IPS DF 19.7 (cell line): ENCODE results near the gene COLEC12.
"Not testable (repeated sequence)": the region's sequence is repeated elsewhere in the genome, so short reads cannot be mapped to it uniquely, and the experiment has no call there.

Source experiments
- DNase-seq: peaks from one replicate; pipeline ENCODE4 v3.0.0-alpha.2; 2013; ENCODE audit warnings: low read depth, low spot score

The COLEC12 gene

DNA sequence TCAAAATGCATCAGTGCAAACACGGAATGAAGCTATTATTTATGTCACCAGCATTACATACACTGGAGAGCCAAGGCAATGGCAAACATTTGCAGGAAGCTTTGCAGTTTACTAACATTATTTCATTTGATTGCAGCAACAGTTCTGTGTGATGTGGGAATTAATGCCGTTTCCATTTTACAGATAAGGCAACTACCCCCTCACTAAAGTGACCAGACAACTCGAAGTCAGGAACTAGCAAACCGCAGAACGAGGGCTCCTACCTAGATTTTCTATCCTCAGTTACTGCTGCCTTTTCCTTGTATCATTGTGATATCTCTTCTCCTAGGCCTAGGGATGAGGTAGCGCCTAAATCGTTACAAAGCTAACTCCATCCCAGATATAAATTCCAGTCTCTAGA is 85.5 kb downstream of the COLEC12 start:
- DNase-seq, result no peak

DNA sequence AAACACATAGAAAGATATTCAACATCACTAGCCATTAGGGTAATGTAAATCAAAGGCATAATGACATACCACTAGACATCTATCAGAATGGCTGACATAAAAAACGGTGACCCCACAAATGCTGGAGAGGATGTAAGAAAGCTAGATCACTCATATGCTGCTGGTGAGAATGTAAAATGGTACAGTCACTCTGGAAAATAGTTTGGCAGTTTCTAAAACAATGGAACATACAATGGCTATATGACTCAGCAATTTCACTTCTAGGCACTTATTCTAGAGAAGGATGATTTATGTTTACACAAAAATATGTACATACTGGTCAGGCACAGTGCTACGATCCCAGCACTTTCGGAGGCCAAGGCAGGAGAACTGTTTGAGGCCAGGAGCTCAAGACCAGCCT is 87.3 kb downstream of the COLEC12 start:
- DNase-seq, result no peak

DNA sequence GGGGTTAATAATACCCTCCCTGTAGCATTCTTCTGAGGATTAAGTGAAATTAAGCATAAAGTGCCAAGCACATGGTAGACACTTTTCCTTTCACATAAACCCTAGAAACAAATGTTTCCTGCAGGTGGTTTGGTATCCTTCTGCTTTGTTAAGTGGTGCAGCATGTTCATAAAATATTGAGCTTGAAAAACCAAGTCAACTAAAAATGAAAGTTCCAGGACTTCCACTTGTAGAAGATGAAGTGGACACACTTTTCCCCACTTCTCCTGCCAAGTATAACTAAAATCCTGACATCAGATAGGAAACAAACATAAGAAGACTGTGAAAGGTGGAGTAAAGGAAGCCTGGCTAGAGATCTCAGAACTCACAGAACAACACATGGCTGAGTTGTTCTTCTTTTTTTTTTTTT is 90.5 kb downstream of the COLEC12 start:
- no peak for DNase-seq

GRCh38 chr18:408367-408766 is 92.1 kb downstream of the COLEC12 start:
- no peak for DNase-seq

- DNase-seq, result no peak
Measured at GRCh38 chr18:407626-408224, 92.8 kb downstream of the COLEC12 start.

DNA sequence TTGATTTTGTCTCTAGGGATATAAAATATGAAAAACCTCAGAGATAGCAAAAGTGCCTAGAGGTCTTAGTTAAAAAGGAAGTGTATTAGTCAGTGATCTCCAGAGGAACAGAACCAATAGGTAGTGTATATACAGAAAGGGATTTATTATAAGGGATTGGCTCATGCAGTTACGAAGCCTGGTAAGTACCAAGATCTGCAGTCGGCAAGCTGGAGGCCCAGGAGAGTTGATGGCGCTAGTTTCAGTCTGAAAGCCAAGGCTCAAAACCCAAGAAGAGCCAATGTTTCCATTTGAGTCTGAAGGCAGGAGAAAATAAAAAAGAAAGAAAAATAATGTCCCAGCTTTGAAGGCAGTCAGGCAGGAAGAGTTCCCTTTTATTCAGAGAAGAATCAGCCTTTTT is 93.3 kb downstream of the COLEC12 start:
- no peak for DNase-seq

- no peak for DNase-seq
Measured at GRCh38 chr18:406677-407076, 93.8 kb downstream of the COLEC12 start.

DNA sequence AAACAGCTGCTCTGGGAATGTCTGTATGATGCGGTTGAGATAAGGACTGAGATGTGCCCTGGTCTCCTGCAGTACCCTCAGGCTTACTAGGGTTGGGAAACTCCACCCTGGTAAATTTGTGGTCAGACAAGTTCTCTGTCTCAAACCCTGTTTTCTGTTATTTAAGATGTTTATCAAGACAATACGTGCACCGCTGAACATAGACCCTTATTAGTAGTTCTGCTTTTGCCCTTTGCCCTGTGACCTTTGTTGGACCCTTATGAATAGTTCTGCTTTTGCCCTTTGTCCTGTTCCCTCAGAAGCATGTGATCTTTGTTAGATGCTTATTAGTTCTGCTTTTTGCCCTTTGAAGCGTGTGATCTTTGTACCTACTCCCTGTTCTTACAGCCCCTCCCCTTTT is 95.5 kb downstream of the COLEC12 start:
- not testable (repeated sequence) for DNase-seq

DNA sequence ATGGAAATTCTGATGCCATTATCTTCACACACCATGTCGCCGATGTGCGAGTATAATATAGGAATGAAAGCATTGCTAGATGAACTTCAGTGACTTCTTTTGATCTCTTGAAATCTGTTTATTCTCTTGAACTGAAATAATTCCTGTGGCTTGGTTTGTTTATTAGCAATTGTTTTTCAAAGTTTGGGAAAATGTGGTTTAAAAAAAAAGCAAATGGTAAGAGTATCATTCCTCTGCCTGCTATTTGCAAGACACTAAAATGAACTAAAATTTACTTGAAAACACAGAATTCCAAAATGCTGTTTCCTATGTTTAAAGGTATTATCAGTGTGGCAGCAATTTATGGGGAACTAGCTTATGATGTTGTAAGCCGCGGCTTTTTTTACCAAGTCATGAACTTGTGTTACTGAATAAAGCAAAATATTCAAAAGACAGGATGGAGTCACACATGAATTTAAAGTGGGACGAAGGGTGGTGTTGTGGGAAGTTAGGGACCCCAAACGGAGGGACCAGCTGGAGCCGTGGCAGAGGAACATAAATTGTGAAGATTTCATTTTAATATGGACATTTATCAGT is 96.4 kb downstream of the COLEC12 start:
- DNase-seq, result no peak

- DNase-seq, result no peak
Measured at GRCh38 chr18:402129-402528, 98.4 kb downstream of the COLEC12 start.

DNA sequence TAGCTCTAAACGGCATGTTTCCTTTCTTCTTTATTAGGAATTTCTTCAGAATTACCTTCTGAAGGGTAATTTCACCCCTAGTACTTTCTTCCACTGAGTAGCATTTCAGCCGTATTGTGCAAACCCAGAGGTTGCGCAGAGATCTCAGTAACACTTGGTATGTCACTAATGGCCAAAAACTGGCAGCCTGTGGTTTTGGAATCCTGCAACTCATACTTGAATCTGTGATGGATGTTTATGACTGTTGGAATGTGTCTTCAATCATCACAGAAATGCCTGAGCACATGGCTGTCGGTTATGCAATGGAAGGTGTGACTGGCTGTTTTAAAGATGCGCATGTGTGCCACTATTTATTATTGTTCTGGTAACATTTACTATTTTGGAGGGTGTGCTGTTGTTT is 100.0 kb downstream of the COLEC12 start:
- no peak for DNase-seq

DNA sequence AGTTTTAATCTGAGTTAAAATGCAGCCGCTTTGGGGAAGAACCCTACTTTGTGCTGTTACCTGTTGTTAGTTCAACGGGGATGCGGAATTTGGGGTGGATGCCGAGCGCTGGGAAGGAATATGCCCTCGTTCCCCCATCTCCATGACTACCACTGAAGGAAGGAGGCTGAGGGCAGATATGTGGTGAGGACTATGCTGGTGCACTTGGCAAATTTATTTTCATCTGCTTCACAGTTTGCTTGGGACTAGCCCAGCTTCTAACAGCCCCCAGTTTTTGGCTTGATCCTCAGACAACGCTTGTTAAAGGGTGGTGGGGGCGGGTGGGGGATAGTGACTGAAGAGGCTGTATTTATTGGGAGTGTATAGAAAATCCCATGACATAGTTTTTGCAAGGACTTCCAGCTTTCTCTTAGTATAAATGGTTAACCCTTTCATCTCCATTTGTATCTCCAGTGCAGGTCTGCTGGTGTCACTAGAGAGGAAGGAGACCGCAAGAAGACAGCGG is 100.8 kb downstream of the COLEC12 start:
- no peak for DNase-seq

DNA sequence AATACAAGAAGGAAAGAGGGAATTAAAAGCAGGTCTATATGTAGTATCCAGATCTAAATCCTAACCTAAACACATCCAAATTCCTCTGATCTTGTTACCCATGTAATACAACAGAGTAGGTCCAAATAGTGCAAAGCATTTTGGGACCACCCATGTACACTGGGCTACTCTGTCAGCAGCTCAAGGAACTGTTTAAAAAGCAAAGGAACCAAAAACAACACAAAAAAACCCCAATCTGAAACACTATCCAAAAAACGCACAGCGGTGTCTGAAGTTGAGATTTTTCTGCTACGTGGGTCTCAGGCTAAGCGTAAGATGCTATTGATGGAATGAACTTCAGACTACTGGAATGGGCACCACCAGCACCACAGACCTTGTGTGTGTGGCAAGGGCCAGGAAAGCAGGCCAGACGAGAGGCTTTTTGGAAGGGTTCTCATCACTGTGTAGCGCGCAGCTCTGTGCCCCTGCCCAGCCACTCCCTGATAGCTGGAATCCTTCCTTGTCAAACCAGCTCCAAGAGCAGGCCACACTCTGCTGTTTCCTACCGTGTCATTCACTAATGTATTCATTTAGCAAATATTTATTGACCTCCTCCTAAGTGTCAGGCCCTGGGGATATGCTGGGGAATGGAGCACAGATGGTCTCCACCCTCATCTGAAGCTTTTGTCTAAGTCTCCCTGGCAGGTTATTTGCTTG is 101.4 kb downstream of the COLEC12 start:
- no peak for DNase-seq

GRCh38 chr18:396556-396955 is 103.9 kb downstream of the COLEC12 start:
- DNase-seq, result no peak

DNA sequence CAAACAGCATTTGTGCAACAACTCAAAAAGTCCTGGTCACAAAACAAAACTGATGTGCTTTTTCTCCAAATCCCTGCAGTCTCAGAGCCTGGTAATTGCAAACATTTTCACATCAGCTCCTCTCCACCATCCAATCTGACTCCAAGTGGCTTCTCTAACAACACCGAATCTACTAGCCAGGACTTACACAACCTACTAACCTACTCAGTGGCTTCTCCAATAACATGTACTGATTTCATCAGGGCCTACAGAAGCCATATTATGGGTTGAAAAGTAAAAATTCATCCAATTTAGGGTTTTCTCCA is 104.3 kb downstream of the COLEC12 start:
- no peak for DNase-seq

GRCh38 chr18:395456-396250 is 104.8 kb downstream of the COLEC12 start:
- DNase-seq, result no peak

DNA sequence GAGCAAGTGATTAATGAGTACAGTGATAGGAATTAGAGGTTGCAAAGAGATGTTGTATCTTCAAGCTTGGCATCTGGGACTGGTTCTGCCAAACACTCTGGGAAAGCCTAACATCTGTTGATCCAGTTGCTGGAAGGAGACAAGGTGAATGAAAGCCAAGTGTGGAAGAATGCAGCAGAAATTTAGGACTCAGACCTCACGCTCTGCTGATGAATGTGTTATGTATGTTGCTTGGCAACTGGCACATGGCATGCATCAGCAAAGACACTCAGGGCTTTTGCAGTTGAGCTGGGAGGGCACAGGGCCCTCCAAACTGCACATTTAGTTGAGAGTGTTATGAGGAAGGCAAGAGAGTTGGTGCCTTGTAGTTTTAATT is 105.5 kb downstream of the COLEC12 start:
- DNase-seq, result no peak

GRCh38 chr18:394262-394986 is 106.1 kb downstream of the COLEC12 start:
- DNase-seq, result no peak

- DNase-seq, result no peak
Measured at GRCh38 chr18:393574-393957, 106.9 kb downstream of the COLEC12 start.

- no peak for DNase-seq
Measured at GRCh38 chr18:392928-393573, 107.5 kb downstream of the COLEC12 start.

- DNase-seq, result no peak
Measured at GRCh38 chr18:390741-391478, 109.6 kb downstream of the COLEC12 start.
